ENCODE data around the gene SETD1A. TPM values are rescaled to one million over a fixed set of nuclear protein-coding genes. Genes with fewer than 3 reads are reported as not detected.

Gene SETD1A
- total RNA-seq, 6 experiments from 2014 or later = 3.7 to 7.4 (median 6.9) TPM

GRCh38 chr16:30996985-30997724, 39.6 kb downstream of the SETD1A start:
- intact Hi-C loops (cut with DNase I) = loop anchor here in 1 of 2 donors (10.0 kb wide), 1 partner anchor 438 kb away; no protein-coding TSS in a partner anchor

DNA sequence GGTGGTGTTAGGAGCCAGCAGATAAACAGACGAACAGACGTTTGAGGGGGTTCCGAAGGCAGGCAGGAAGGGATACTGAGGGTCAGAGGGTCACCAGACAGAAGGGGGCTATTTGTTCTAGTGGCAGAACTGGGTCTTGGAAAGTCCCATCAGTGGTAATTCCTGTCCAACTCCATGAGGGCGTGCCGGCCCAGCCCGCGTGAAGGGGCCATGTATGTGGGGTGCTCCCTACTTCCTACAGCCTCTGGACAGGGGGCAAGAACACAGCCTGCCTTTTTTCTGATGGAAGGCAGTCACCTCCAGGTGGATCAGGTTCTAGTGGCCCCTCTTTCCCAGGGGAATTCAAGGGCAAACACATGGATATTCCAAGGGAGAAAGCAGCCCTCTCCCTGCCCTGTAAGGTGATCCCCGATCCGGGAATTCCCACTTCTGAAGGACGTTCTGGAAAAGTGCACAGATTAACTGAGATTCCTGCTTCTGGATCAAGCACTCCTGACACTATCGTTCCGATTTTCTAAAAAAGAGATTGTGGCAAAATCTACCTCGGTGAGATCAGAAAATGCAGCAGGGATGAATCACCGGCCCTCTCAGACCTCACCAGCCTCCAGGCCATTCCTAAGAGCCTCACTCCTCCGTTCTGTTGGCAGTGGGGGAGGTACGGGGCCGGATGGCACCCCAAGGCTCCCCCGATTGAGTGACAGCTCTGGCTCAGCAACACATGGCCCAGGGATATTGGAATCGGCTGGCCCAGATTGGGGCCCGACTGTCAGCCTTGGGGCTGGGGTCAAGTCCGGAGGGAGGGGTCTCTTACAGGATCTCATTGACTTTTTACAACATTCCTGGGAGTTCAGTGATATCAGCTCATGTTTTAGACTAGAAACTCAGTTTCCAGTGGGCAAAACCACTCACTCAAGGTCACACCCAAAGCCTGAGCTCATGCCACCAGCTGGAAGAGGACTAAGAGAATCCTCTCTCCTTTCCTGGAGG, 40.5 kb downstream of the SETD1A start:
- intact Hi-C loops (cut with DNase I) = loop anchor here in 1 of 2 donors (10.0 kb wide), 1 partner anchor 437 kb away; no protein-coding TSS in a partner anchor
- Histone ChIP-seq H3K4me3 (peak overlapping the region; percentile 58 to 69 (median 69)), H3K27ac (peak overlapping the region; percentile 52 to 99 (median 95)), H3K4me1 (peaks cover 0 to 59% (median 20%) of the 10 kb centered on the region in 4 donors), H3K9me3 (no peaks in the 10 kb centered on the region), H3K27me3 (no peaks in the 10 kb centered on the region), H3K36me3 (no peaks in the 10 kb centered on the region)
- ATAC-seq (no peak), DNase-seq (no peak)
- TF ChIP-seq, protein P1, sequence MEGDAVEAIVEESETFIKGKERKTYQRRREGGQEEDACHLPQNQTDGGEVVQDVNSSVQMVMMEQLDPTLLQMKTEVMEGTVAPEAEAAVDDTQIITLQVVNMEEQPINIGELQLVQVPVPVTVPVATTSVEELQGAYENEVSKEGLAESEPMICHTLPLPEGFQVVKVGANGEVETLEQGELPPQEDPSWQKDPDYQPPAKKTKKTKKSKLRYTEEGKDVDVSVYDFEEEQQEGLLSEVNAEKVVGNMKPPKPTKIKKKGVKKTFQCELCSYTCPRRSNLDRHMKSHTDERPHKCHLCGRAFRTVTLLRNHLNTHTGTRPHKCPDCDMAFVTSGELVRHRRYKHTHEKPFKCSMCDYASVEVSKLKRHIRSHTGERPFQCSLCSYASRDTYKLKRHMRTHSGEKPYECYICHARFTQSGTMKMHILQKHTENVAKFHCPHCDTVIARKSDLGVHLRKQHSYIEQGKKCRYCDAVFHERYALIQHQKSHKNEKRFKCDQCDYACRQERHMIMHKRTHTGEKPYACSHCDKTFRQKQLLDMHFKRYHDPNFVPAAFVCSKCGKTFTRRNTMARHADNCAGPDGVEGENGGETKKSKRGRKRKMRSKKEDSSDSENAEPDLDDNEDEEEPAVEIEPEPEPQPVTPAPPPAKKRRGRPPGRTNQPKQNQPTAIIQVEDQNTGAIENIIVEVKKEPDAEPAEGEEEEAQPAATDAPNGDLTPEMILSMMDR (IDR thresholded peaks at IDR 0.05) = no peak
- TF ChIP-seq POLR2A (IDR thresholded peaks at IDR 0.05) = no peak
- WGBS (ENCODE audit: insufficient coverage, low coverage, low lambda C conversion rate, missing lambda C conversion rate) = 48% methylated on average over 13 of the region's 21 CpGs

More at GRCh38 chr16:30996985-30997724, 39.6 kb downstream of the SETD1A start:
- TF ChIP-seq, protein P1 (IDR thresholded peaks at IDR 0.05) = no peak
- peak; percentile 90 for TF ChIP-seq POLR2A (IDR thresholded peaks at IDR 0.05)
- Histone ChIP-seq H3K9me3 (no peaks in the 10 kb centered on the region), H3K36me3 (no peaks in the 10 kb centered on the region), H3K27me3 (no peaks in the 10 kb centered on the region), H3K4me3 (peak overlapping the region; percentile 58 to 69 (median 69)), H3K27ac (peak overlapping the region; percentile 95 to 99 (median 97)), H3K4me1 (peaks cover 0 to 58% (median 20%) of the 10 kb centered on the region in 4 donors)
- ATAC-seq = peak; percentile 82 to 94 (median 86)
- under 1% methylated on average over 23 of the region's 60 CpGs for WGBS (ENCODE audit: insufficient coverage, low coverage, low lambda C conversion rate, missing lambda C conversion rate)
- DNase-seq = peak; percentile 94 to 95 (median 95)

GRCh38 chr16:30998852-30999761, 41.6 kb downstream of the SETD1A start:
- H3K4me3 ChIP-seq = no peak overlapping the region
- peaks cover 0 to 59% (median 20%) of the 10 kb centered on the region in 4 donors for H3K4me1 ChIP-seq
- H3K27me3 ChIP-seq = no peaks in the 10 kb centered on the region
- intact Hi-C loops (cut with DNase I) = loop anchor here in 1 of 2 donors (10.0 kb wide), 1 partner anchor 436 kb away; no protein-coding TSS in a partner anchor
- peak; percentile 60 to 85 (median 78) for DNase-seq
- no peaks in the 10 kb centered on the region for H3K36me3 ChIP-seq
- peak overlapping the region; percentile 52 to 99 (median 95) for H3K27ac ChIP-seq
- H3K9me3 ChIP-seq = no peaks in the 10 kb centered on the region
- TF ChIP-seq, protein P1 (IDR thresholded peaks at IDR 0.05) = no peak
- peak; percentile 34 for TF ChIP-seq POLR2A (IDR thresholded peaks at IDR 0.05)
- 17% methylated on average over 1 of the region's 6 CpGs for WGBS (ENCODE audit: insufficient coverage, low coverage, low lambda C conversion rate, missing lambda C conversion rate)
- ATAC-seq = peak; percentile 6 to 52 (median 50)

Data from right lobe of liver (tissue), 6 donors.